ENCODE measurements around the gene HSD11B2. TPM values are rescaled to one million over a fixed set of nuclear protein-coding genes. Genes with fewer than 3 reads are reported as not detected.

The HSD11B2 gene
- total RNA-seq, 1 experiment from 2014 or later = 0.77 TPM

GRCh38 chr16:67409631-67410030, 21.3 kb upstream of the HSD11B2 start:
- H3K36me3 ChIP-seq (ENCODE audit: control insufficient read depth, insufficient read depth, low read length) = no peaks in the 10 kb centered on the region
- no TSS peak for BruUV-seq (replicated peaks)
- no peak overlapping the region for H3K4me3 ChIP-seq (ENCODE audit: low read depth in 2 of 2, low read length in 2 of 2)
- ATAC-seq (no peak), DNase-seq (ENCODE audit: low read depth, low spot score) (no peak)
- H3K27ac ChIP-seq (ENCODE audit: low read length) = no peak overlapping the region
- no peaks in the 10 kb centered on the region for H3K4me1 ChIP-seq (ENCODE audit: control insufficient read depth, insufficient read depth, low read length)
- H3K27me3 ChIP-seq (ENCODE audit: control insufficient read depth, insufficient read depth, low read length) = no peaks in the 10 kb centered on the region
- CTCF ChIA-PET = interaction anchor here (0.6 kb wide), 1 partner anchor 53 kb away, joined by 4 read pairs; no protein-coding TSS in a partner anchor
- intact Hi-C loops (cut with micrococcal nuclease; ENCODE audit: unreplicated experiment) = no loop called here
- no peaks in the 10 kb centered on the region for H3K9me3 ChIP-seq (ENCODE audit: control insufficient read depth, insufficient read depth, low read depth, low read length)
- POLR2A ChIA-PET = no interaction called here
- in situ Hi-C loops (cut with HindIII; ENCODE audit: low pct_unique_long_range_greater_than_20kb, low sequenced_read_pairs) = no loop called here
- TF ChIP-seq POLR2AphosphoS5 (IDR thresholded peaks at IDR 0.05; ENCODE audit: low read depth, low read length) (no peak), TCF7L2 (IDR thresholded peaks at IDR 0.05; ENCODE audit: low read depth, low read length) (no peak), SIN3A (IDR thresholded peaks at IDR 0.05; ENCODE audit: borderline replicate concordance, insufficient read depth, low read depth, low read length) (no peak), CTCF (IDR thresholded peaks at IDR 0.05) (no peak), REST (IDR thresholded peaks at IDR 0.05; ENCODE audit: insufficient read depth in 1 of 2, low read depth in 2 of 2, low read length in 1 of 2) (no peak)

GRCh38 chr16:67411339-67411738, 19.6 kb upstream of the HSD11B2 start:
- Histone ChIP-seq H3K4me3 (ENCODE audit: low read depth in 2 of 2, low read length in 2 of 2) (no peak overlapping the region), H3K36me3 (ENCODE audit: control insufficient read depth, insufficient read depth, low read length) (no peaks in the 10 kb centered on the region), H3K9me3 (ENCODE audit: control insufficient read depth, insufficient read depth, low read depth, low read length) (no peaks in the 10 kb centered on the region), H3K27me3 (ENCODE audit: control insufficient read depth, insufficient read depth, low read length) (no peaks in the 10 kb centered on the region), H3K4me1 (ENCODE audit: control insufficient read depth, insufficient read depth, low read length) (no peaks in the 10 kb centered on the region), H3K27ac (ENCODE audit: low read length) (no peak overlapping the region)
- no peak for TF ChIP-seq CTCF (IDR thresholded peaks at IDR 0.05)
- no peak for TF ChIP-seq TCF7L2 (IDR thresholded peaks at IDR 0.05; ENCODE audit: low read depth, low read length)
- no peak for TF ChIP-seq POLR2AphosphoS5 (IDR thresholded peaks at IDR 0.05; ENCODE audit: low read depth, low read length)
- TF ChIP-seq REST (IDR thresholded peaks at IDR 0.05; ENCODE audit: insufficient read depth in 1 of 2, low read depth in 2 of 2, low read length in 1 of 2) = no peak
- no peak for TF ChIP-seq SIN3A (IDR thresholded peaks at IDR 0.05; ENCODE audit: borderline replicate concordance, insufficient read depth, low read depth, low read length)
- DNase-seq (ENCODE audit: low read depth, low spot score) (no peak), ATAC-seq (no peak)
- ChIA-PET POLR2A (no interaction called here), CTCF (no interaction called here)
- BruUV-seq (replicated peaks) = no TSS peak
- in situ Hi-C loops (cut with HindIII; ENCODE audit: low pct_unique_long_range_greater_than_20kb, low sequenced_read_pairs) (no loop called here), intact Hi-C loops (cut with micrococcal nuclease; ENCODE audit: unreplicated experiment) (no loop called here)
